NOMO-1 treated with dmso at 0.1 percent for 144 hours (cell line): Measurements from ENCODE around the gene ATAD3C.
"Not testable (repeated sequence)": the region's sequence is repeated elsewhere in the genome, so short reads cannot be mapped to it uniquely, and the experiment has no call there.

Source experiments
- DNase-seq: peaks from one replicate; lab custom pipeline; 2025; ENCODE audit not compliant: unreplicated experiment; lab: John Stamatoyannopoulos, UW

The ATAD3C gene

DNA sequence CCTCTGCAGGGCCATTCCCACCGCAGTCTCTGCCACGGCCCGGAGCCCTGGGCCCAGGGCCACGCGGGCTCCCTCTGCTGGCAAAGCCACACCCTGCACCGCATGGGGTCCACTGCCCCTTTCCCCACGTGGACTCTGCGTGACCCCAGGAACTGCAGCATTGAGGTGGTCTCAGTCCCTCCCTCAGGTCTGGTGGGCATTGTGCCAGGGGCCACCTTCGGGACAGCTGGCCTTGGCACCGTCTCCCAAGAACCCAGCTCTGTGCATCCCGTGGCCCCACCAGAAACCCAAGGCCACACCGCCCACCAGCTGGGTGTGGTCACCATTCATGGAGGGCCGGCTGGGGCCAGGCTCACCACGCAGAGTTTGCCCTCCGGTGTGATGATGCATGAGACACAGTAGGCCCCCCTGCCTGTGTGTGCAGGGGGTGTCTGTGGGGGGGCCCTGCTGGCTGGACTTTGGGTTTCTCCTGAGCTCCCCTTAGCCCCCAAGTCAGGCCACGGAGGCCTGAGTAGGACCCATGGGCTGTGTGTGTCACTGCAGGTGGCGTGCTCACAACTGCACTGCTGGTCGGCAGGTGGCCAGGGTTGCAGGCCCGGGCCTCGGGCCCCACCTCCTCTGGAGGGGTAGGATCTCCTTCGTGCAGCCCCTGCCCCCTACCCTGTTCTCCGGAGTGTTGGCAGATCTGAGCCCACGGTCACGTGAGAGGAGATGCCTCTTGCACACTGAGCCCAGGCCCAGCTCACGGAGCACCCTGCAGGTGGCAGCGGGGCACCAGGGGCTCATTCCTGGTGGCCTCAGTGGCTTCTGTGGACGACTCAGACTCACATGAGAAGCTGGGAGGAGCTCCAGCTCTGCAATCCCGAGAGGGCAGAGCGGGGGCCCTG is 8.2 kb upstream of the ATAD3C start:
- no peak for DNase-seq

DNA sequence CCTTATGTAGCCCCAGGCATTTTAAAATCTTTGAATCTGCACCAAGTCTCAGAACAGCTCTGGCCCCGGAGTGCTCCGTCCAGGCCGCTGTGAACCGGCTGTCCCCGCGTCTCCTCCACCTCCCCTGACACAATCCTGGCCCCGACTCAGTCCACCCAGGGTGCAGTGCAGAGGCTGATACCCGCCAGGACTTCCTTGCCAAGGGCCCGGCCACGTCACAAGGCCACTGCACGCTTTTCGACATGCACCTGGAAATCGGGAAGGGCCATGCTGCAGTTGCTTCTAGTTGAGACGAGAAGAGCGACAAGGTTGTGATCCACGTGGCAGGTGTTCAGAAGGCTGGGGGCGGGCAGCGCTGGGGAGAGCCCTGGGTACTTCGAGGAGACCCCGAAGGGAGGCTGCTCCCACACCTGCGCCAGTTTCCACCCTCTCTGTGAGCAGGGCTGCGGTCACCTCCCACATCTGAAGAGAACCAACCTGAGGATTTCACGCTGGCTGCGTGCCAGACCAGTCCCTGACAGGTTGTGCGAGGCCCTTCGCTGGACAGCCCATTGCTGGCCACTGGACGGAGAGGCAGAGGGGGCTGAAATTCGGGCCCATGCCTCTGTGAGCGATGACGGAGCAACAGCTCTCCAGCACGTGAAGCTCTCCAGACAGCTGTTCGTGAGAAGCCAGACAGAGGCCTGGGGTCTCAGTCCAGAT is 7.3 kb upstream of the ATAD3C start:
- DNase-seq, result no peak

DNA sequence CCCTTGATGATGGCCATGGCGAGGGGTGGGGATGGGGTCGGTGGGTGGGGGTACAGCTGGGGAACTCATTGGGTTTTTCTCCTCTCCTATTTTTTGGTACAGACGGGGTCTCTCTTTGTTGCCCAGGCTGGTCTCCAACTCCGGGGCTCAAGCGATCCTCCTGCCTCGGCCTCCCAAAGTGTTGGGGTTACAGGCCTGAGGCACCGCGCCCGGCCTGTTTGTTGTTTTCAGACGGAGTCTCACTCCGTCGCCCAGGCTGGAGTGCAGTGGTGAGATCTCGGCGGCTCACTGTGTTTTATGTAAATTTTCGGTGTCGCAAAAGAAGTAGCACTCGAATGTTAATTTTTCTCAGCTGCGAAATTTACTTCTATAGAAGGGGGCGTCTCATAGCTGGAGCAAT is 2.9 kb upstream of the ATAD3C start:
- DNase-seq, result not testable (repeated sequence)

DNA sequence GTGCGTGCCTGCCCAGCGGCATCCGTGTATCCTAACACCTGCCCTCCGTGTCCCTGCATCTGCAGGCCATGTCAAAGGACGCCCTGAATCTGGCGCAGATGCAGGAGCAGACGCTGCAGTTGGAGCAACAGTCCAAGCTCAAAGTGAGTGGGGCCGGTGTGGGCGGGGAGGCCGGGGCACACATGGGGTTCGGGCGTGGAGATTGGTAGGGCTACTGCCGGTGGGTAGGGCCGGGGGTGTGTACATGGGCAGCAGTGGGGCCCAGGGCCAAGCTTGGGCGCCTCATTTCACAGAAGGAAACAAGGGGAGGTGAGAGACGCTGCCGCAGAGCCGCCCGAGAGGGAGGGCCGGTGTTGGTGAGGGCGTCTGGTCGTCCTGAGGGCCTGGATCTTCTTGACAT is 1.1 kb downstream of the ATAD3C start:
- DNase-seq, result not testable (repeated sequence)

DNA sequence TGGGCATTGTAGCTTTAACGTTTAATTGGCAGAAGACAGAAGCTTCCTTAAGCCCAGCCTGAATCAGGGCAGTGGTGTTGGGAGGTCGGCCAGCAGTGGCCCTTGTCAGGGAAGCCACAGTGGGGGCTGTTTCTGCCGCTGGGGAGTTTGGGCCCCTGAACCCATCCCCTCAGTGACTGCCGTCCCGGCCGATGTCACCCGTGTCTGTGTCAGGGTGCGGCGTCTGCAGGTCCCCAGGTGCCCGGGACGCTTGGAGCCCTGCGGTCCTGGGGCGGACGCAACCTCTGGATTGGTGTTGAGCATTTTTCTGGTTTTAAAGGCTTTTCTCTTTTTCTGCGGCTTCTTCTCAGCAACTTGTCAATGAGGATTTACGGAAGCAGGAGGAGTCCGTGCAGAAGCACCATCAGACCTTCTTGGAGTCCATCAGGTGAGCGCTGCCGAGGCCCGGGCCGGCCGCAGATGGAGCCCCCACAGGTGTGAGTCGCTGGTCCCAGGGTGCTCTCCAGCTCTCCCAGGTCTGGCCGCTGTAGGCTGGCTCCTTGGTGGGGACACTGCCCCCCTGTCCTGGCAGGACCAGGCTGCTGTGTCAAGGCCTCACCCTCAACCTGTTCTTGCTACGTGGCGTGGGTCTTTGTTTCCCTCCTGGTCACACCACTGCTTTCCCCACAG is 2.3 kb downstream of the ATAD3C start:
- DNase-seq, result no peak

DNA sequence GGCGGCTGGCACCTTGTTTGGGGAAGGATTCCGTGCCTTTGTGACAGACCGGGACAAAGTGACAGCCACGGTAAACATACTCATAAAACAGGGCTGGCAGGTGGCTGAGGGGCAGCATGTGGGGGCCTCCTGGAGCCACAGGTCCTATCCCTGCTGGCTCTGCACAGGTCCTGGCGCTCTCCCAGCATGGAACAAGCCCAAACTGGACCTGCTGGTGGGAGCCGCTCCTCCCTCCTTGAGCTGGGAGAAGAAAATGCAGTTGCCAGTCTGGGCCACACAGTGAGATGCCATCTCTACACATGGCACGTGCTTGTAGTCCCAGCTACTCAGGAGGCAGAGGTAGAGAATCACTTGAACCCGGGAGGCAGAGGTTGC is 2.9 kb downstream of the ATAD3C start:
- DNase-seq, result not testable (repeated sequence)

DNA sequence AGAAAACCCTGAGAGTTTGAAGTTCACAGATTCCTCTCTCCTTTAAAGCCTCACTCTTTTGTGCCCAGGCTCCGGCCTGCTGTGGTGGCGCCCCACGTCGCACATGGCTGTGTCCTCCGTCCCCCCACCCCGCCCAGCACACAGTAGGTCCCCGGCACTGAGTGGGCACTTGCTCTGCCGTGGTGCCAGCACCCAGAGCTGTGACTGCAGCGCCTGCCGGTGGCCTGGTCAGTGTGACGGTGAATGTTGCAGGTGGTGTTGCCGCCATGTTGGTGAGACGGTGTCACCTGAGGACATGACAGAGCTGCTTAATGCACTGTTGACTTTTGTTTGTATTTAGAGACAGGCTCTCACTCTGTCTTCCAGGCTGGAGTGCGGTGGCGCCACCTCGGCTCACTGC is 3.4 kb downstream of the ATAD3C start:
- DNase-seq, result no peak

DNA sequence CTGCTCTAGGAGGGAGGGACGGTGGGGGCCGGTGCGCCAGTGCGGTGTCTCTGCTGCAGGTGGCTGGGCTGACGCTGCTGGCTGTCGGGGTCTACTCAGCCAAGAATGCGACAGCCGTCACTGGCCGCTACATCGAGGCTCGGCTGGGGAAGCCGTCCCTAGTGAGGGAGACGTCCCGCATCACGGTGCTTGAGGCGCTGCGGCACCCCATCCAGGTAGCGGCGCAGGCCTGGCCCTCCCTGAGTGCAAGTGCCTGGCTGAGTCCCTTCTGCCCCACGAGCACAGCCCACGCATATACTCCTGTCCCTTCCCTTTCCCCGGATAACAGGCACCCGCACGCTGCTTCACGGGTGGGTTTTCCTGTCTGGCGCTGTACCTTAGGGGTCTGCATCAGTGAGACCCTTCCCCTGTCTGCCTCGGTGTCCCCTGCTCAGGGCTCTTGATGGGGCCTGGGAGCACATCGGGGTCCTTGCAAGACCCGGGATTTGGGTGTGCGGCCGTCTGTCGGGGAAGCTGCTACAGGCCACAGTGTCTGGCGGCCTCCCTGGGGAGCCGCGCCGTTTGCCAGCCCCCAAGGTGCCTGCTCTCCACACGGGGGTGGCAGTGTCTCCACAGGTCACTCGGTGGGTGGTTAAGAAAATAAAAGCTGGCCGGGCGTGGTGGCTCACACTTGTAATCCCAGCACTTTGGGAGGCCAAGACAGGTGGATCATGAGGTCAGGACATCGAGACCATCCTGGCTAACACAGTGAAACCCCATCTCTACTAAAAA is 5.0 kb downstream of the ATAD3C start:
- not testable (repeated sequence) for DNase-seq

DNA sequence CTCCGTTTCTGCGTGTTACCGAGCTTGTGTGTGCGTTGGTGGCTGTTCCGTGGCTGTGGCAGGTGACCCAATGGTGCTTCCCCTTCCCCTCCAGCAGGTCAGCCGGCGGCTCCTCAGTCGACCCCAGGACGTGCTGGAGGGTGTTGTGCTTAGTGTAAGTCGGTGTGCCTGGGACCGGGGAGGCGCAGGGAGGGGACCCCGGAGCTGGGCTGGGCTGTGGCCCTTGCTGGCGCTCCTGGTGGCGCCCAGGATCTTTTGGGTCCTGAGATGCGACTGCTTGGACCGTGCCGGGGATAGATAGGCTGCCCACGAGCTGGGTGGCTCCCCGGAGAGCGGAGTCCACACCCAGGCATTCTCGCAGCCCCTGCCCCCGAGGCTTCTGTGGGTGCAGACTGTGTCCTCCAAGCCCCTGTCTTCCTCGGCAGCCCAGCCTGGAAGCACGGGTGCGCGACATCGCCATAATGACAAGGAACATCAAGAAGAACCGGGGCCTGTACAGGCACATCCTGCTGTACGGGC is 5.9 kb downstream of the ATAD3C start:
- no peak for DNase-seq

DNA sequence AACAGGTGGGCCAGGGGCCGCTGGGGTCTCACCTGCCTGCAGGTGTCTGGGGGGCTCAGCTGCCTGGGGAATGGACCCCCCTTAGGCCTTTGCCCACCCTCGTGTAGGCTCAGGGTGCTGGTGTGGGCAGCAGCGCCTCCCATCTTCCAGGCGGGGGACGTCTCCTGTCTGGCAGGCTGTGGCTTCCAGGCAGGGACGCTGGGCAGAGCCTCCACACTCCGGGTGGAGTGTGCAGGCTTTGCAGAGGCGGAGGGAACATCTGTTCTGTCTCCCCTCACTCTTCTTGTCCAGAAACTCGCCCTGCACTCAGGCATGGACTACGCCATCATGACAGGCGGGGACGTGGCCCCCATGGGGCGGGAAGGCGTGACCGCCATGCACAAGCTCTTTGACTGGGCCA is 6.4 kb downstream of the ATAD3C start:
- not testable (repeated sequence) for DNase-seq

DNA sequence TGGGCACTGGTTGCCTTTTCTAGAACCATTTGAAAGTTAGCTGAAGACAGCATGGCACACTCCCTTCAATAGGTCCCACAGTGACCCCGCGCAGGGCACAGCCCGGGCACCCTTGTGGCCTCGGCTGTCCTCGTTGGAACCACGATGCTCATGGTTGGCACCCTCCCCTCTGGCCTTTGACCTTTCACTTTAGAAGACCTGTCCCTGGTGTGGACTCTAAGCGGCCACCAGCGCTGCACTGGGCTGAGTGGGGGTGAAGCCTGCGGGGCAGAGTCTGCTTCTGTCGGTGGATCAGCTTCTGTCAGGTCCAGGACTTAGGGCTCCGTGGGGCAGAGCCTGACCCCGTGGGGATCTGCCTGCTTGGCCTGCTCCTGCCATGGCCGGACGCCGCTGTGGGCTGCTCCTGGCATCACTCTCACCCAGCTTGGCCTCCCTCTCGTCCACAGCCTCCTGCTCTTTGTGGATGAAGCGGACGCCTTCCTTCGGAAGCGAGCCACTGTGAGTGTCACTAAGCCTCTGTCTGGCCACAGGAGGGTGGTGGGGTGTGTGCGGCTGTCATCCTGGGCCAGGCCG is 7.3 kb downstream of the ATAD3C start:
- DNase-seq, result not testable (repeated sequence)

DNA sequence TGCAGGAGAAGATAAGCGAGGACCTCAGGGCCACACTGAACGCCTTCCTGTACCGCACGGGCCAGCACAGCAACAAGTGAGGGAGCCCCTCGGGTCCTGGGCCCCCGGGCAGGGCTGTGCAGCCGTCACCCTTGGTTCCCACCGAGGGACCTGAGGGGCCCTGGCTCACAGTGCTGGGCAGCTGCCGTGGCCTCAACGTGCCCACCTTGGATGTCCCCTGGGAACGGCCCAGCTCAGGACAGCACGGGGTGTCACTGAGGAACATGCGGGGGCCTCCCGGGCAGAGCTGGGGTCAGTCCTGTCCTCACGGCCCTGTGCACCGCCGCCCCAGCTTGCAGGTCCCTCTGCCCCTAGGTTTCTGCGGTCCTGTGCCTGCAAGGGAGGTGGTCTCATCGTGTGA is 9.7 kb downstream of the ATAD3C start:
- not testable (repeated sequence) for DNase-seq

DNA sequence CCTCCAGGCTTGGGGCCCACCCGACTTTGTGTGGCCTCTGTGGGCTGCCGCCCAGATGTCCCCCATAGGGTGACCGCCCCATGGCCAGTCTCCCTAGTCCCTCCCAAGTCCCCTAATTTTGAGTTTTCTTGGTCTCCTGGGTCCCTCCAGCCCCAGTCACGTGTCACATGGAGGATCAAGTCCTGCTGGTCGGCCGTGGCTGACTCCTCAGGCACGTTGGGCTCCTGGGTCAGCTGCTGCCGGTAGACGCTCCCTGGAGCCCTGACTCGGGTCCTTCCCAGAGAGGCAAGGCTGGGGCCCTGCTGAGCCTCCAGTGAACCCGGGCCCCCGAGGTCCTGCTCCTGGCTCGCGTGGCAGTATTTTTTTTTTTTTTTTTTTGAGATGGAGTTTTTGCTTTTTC is 10.2 kb downstream of the ATAD3C start:
- DNase-seq, result not testable (repeated sequence)

DNA sequence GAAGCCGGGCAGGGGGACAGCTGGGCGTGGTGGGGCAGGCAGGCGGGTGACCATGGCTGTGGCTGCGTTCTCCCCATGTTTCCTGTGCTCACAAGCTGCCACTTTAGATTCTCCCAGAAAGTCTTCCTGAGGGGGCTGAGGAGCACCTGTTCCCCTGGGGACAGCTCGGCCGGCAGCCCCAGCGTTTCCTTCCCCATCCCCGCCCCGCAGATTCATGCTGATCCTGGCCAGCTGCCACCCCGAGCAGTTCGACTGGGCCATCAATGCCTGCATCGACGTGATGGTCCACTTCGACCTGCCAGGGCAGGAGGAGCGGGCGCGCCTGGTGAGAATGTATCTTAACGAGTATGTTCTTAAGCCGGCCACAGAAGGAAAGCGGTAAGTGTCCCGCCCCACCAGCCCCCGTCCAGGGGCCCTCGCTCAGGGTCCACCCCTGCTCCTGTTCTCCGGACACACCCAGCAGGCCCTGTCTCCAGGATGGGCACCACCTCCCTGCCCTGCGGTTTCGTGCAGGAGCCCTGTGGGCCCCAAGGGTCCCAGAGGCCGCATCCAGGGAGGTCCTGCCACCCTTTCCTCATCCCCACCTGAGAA is 11.1 kb downstream of the ATAD3C start:
- DNase-seq, result no peak

DNA sequence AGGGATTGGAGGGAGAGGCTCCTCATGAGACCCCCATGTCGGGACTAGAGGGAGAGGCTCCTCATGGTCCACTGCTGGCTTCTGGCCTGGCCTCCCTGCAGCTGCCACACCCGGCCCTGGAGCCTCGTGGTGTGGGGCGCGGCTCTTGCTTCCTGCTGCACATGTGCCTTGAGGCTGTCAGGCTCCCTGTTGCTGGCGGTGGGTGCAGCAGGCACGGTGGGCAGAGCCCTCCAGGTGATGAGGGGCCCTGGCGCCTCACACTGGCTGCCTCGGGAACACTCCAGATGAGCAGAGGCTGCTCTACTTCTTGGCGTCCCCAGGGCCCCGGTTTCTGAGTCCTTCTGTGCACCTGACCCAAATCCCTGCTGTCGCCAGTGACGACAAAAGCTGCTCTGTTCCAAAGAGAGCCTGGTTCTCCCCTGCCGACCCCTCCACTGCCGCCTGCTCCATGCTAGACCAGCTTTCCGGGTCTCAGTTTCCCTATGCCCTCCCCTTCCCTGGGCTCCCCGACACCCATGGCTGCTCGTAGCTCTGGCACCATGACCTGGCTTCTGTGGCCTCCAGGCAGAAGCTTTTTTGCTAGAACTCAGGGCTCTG is 12.3 kb downstream of the ATAD3C start:
- no peak for DNase-seq

DNA sequence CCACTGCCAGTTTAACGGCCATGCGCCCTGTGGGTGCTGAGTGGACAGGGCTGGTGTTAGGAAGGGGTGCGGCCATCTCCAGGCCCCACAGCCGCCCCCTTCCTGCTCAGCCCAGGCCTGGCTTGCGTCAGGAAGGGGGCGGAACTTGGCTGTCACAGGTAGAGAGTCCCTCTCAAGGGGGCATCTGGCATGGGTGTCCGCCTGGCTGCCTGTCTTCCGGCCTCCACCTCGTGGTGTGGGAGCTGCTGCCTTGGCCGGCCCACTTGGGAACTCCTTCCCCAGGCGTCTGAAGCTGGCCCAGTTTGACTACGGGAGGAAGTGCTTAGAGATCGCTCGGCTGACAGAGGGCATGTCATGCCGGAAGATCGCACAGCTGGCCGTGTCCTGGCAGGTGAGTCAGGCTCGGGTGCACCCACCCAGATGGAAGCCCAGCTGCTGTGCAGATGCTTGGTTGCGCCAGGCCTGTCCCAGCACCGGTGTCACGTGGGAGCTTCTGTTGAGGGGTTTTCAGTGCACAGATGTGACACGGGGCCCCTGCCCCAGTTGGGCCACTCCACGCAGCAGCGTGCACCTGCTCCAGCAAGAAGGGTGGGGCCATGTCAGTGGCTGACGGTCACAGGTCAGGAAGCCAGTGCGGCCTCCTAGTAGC is 13.0 kb downstream of the ATAD3C start:
- no peak for DNase-seq

DNA sequence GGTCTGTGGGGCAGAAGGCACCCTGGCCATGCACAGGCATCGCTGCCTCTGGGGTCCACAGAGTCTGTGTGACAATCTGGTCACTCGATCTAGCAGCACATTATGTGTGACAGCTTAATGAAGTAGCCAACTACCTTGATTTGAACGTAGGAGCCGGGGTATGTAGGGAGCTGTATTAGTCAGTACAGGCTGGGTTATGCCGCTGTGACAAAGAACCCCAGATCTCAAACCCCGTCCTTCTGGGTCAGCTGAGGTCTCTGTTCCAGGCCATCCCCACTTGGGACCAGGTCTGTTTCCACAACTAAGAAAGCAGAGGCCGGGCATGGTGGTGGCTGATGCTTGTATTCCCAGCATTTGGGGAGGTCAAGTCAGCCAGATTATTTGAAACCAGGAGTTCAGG is 13.8 kb downstream of the ATAD3C start:
- DNase-seq, result no peak

DNA sequence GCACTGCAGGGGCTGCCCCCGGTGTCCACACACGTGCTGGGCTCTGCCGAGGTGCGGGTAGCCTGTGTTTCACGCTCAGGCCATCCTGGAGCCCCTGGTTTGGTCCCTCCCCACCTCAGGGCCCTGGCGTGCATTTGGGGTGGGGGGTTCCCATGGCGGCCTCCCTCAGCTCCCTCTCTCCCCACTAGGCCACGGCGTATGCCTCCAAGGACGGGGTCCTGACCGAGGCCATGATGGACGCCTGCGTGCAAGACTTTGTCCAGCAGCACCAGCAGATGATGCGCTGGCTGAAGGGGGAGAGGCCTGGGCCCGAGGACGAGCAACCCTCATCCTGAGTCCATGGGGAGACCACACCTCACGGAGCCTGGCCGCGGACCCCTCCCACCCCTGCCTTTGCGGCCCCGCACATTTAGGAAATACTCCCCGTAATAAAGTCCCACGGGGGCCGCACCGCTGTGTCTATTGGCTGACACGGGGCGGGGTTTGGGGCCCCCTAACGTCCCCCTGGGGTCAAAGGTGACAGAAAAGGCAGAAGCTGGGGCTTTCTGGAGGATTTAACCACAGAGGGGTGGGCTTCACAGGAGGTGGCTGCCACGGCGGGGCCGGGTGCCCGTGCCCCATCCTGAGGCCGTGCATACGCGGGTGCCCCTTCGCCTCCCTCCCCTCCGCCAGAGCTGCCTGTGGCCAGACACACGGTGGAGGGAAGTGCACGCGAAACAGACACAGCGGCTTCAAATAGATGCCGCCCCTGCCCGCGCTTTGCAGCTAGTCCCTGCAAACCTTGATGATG is 18.9 kb downstream of the ATAD3C start:
- DNase-seq, result not testable (repeated sequence)
